HG03565 (cell line): ENCODE data around the gene AMOTL1.

ENCODE experiments used
- ATAC-seq: cut with Tn5 transposase; IDR thresholded peaks from one replicate; pipeline ENCODE4 v1.9.1; 2021; ENCODE audit warnings: mild to moderate bottlenecking, moderate library complexity; ENCODE audit not compliant: unreplicated experiment

Gene AMOTL1

GRCh38 chr11:94742665-94743064 lies 25.5 kb upstream of the AMOTL1 start:
- ATAC-seq: no peak

GRCh38 chr11:94746721-94747120 lies 21.4 kb upstream of the AMOTL1 start:
- no peak for ATAC-seq

- ATAC-seq: no peak
These were observed 21.0 kb upstream of the AMOTL1 start for GRCh38 chr11:94747146-94747545.

DNA sequence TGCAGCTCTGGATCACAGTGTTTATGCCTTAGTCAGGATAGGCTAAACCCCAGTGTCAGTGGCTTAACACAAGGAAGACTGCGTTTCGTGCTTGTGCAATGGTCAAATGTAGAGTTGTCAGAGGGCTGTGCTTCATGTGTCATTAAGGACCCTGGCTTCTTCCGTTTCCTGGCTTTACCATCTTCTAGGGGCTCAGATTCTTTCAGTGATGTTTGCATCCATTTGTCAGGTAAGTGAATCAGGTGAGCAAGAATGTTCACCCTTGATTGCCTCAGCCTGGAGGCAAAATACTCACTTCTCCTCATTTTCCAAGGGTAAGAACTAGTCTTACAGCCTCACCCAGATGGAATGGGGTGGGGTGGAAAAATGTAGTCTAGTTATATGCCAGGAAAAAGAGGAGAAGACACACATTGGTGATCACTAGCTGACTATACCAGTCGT lies 20.5 kb upstream of the AMOTL1 start:
- no peak for ATAC-seq

DNA sequence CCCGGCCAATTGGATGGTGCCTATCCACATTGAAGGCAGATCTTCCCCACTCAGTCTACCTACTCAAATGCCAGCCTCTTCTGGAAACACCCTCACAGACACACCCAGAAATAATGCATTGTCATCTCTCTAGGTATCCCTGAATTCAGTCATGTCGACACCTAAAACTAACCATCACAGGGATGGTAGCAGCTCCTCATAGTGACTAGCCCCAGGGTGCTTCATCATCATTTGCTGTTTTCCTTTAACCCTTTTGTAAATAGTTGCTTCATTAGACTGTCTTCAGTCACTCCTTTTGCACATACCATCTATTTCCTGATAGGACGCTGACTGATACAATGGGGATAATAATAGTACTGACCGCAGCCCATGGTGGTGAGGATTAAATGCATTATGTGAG lies 18.8 kb upstream of the AMOTL1 start:
- no peak for ATAC-seq

DNA sequence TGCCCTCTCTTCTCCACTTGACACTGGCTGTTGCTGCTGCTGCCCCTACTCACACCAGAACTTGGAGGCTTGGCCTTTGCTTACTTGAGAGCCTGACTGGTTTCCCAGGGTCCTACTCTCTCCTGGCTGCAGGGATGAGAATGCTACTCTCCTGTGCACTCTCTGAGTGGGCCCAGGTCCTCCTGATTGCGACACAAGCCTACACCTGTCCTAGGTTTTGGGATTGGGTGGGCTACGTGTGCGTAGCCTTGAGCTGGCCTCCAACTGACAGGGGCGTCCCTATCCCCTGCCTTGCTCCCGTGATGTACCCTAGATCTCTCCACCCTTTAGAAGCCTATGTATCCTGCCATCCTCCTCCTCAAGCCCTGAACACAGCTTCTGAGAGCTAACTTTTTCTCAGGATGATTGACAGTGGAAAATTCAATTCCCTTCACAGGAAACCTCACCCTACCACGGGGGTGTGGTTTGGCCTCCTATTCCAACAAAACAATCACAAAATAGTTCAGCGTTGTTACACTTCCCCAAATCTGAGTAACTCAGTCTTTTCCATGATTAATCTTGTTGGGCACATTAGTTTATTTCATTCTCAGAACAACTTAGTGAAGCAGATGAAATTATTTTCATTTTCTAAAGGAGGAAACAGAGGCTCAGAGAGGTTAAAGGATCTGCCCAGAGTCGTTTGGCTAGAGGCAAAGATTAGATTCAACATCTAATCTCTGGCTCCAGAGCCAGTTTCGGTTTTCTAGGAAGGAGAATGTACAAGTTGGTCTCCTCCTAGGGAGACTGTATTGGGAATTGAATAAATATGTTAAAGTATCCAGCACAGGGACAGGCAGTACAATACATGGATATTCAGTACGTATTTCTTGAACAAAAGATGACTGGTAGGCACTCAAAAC lies 17.6 kb upstream of the AMOTL1 start:
- ATAC-seq: no peak

GRCh38 chr11:94751218-94751609 lies 16.9 kb upstream of the AMOTL1 start:
- ATAC-seq: no peak

DNA sequence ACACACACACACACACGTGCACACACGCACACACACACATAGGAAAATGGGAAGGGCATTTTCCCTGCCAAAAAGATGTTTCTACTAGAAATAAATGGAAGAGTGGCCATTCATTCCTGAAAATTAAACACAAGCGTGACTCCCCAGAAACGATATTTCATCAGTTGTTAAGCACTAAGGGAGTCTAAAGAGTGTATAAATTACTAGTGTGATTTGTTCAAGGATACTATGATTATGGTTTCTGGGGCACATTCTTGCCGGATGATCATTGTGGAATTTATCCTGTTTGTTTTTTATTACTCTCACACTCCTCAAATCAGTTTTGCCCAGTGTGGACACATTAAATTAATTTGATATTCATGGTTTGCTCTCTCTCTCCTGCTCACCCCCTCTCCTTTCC lies 16.4 kb upstream of the AMOTL1 start:
- no peak for ATAC-seq

DNA sequence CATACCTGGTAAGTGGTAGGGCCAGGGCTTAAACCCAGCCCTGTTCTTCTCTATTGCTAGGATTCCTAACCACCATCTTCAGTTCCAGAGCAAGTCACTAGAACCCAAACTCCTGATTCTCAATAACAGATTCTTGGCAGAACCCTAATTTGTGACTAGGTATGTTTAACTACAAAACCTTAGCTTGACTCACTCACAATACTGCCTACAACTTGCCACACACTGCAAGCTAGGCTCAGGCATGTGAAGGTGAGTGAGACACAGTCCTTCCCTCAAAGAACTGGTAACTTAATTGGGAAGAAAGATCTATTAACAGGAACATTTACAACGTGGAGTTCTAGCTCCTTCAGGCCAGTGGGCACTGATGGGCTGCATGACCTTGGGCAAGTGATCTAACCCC lies 14.5 kb upstream of the AMOTL1 start:
- ATAC-seq: no peak

DNA sequence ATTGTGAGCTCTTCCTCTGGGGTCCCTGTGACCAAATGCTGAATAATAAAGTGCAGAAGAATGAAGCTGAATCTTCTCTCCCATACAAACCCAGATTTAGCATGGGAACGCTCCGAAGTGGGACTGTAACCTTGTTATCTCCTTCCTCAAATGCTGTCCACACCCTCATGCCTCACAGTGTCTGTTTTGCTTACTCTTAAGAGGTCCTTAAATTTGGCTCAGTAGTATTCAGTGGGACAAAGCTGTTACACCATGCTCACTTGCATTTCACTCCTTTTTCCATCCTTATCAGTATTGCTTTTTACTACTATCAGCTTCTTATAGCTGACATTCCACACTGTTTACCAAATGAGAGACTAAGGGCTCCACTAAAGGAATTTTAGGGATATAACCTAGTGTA lies 13.8 kb upstream of the AMOTL1 start:
- no peak for ATAC-seq

DNA sequence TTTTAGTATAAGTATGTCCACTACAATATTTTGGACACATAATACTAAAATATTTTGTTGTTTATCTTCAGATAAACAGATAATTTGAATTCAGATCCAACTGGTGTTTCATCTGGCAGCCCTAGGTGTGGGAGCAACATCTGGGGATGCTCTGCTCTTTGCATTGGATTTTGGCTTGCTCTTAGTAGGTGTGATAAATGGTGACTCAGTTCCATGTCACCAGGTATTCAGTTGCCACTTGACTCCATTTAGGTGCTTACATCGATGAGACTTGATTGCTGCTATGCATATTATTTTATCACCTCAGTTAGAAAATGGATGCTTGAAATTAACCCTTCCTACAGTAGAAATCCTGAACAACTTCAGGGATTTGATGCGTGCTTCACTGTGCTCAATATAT lies 13.3 kb upstream of the AMOTL1 start:
- ATAC-seq: no peak

DNA sequence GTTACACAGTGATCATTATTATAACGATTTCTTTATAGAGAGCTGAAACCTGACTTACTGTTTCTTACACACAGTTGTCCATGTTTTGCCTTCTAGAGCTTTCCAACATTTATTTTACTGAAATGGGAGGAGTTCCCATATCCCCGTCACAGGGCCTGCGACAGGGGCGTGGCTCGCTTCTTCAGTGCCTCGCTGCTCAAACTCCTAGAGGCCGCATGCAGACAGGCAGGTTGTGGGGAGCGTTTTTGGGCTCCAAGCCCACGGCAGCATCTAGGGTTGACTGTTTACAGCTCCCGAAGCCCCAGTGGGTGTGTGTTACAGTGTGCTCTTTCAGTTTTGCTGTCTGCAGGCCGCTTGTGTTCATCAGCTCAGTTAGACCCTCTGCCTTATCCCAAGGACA lies 12.7 kb upstream of the AMOTL1 start:
- ATAC-seq: no peak

DNA sequence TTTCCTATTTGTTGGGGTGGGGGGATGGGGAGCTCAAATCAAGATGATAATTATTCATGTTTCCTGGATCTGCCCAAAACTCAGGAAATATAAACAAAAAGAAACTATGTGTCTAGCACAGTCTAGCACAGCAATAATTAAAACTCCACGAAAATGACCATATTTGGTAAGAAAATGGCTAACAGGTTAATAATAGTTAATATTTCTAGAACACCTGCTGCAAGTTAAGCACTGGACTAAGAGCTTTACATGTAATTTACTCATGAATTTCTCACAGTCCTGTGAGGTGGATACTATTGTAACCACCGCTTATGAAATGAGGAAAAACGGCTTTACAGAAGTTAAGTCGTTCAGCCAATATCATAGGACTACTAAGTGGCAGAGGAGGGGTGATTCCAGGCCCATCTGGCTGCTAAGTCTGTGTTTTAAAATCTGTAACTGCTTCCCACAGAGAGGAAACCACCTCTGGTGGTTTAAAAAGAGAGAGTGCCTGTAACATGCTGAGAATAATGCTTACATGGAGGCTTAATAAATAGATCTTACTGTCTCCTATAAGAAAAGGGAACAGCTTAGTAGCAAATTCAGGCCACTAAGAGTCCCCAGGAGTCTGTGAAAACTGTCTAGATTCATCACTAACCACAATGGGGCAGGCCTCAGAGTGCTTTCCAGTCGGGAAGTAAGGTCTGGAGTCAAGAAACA lies 11.0 kb upstream of the AMOTL1 start:
- no peak for ATAC-seq

GRCh38 chr11:94758666-94759065 lies 9.5 kb upstream of the AMOTL1 start:
- ATAC-seq: no peak

GRCh38 chr11:94759522-94759921 lies 8.6 kb upstream of the AMOTL1 start:
- ATAC-seq: no peak

GRCh38 chr11:94760296-94760695 lies 7.9 kb upstream of the AMOTL1 start:
- no peak for ATAC-seq

- ATAC-seq: no peak
These were observed 5.9 kb upstream of the AMOTL1 start for GRCh38 chr11:94762208-94762607.

GRCh38 chr11:94762995-94763394 lies 5.2 kb upstream of the AMOTL1 start:
- ATAC-seq: no peak

DNA sequence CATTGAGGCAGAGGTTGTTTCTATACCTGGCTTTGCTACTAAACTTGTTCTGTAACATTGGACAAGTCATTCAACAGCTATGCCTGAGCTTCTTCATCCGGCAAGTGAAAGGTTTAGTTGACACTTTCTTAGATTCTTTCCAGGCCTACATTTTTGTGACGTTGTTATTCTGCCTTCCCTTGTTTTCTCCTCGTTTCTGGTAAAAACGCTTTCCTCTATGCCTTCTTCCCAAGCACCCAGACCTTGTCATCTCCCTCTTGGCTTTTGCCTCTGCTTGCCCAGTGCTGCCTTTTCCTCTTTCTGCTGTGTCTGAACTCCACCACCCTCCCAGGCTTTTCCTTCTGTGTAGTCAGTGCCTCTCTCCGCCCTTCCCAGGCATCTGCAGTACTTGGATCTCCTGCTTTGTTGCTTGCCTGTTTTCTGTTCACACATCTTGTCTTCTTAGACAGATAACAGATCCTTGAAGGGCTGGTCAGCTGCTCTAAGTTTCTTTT lies 1.4 kb upstream of the AMOTL1 start:
- no peak for ATAC-seq

DNA sequence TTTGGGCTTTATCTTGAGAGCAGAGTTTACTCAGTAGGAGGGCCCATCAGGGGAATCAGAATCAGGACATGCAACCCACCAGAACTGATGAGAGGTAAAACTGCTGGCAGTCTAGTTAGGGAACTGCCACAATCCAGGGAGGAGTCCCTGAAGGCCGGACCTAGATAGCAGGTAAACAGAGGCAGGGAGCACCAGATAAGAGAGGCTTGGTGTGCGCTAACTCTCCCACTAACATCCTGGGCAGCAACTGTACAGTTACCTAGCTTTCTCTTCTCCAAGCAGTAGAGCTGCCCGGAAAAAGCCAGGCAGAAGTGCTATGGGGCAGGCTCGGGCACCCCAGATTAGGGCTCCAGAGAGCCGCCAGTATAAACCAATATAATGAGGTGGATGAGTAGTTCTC lies 865 bp upstream of the AMOTL1 start:
- ATAC-seq: no peak

GRCh38 chr11:94768602-94769541 lies 716 bp downstream of the AMOTL1 start:
- ATAC-seq: no peak
